Liver (tissue), 9 donors: ENCODE data around the gene SUPT5H. TPM values are rescaled to one million over a fixed set of nuclear protein-coding genes. Genes with fewer than 3 reads are reported as not detected.

ENCODE experiments used
- DNase-seq: peaks from one replicate; pipeline ENCODE4 v3.0.0-alpha.2; 2017; ENCODE audit warnings: low spot score
- H3K27ac ChIP-seq, 2 donors: one replicate each; pipeline ENCODE4 v1.7.0; 2013; ENCODE audit warnings: inconsistent platforms in 2 of 2, low read length in 2 of 2, control low read depth in 1 of 2, low read depth in 1 of 2, mild to moderate bottlenecking in 1 of 2
- H3K27me3 ChIP-seq, 4 donors: one replicate each; pipeline versions ENCODE4 v1.6.1 to v1.7.0; 2013; ENCODE audit warnings: low read length in 3 of 4, inconsistent platforms in 1 of 4, mild to moderate bottlenecking in 1 of 4, moderate library complexity in 1 of 4; ENCODE audit not compliant: control insufficient read depth in 4 of 4, insufficient read depth in 4 of 4
- H3K36me3 ChIP-seq, 4 donors: one replicate each; pipeline versions ENCODE4 v1.6.1 to v1.7.0; 2013; ENCODE audit warnings: low read length in 3 of 4, mild to moderate bottlenecking in 3 of 4, low read depth in 1 of 4, moderate library complexity in 1 of 4; ENCODE audit not compliant: control insufficient read depth in 4 of 4, insufficient read depth in 3 of 4
- H3K4me1 ChIP-seq, 4 donors: one replicate each; pipeline versions ENCODE4 v1.6.1 to v1.7.0; 2013; ENCODE audit warnings: low read length in 3 of 4, mild to moderate bottlenecking in 3 of 4, moderate library complexity in 1 of 4; ENCODE audit not compliant: control insufficient read depth in 4 of 4, insufficient read depth in 4 of 4
- H3K4me3 ChIP-seq, 3 donors: one replicate each; pipeline versions ENCODE4 v1.6.1 to v1.7.0; 2013; ENCODE audit warnings: low read length in 3 of 3, control low read depth in 1 of 3, low read depth in 1 of 3, mild to moderate bottlenecking in 1 of 3
- H3K9ac ChIP-seq, 2 donors: one replicate each; pipeline ENCODE4 v1.7.0; 2013; ENCODE audit warnings: low read length in 2 of 2, mild to moderate bottlenecking in 2 of 2, moderate library complexity in 2 of 2, control low read depth in 1 of 2, low read depth in 1 of 2
- H3K9me3 ChIP-seq, 4 donors: one replicate each; pipeline versions ENCODE4 v1.6.1 to v1.7.0; 2013; ENCODE audit warnings: low read length in 3 of 4; ENCODE audit not compliant: control insufficient read depth in 4 of 4
- EGR1 ChIP-seq, 2 donors: IDR thresholded peaks; 2 replicates each; pipeline ENCODE4 v1.6.1; 2016 to 2018; ENCODE audit warnings: antibody characterized with exemption in 2 of 2, low read depth in 2 of 2
- FOXA1 ChIP-seq: IDR thresholded peaks from 2 replicates; pipeline ENCODE4 v1.6.1; 2016; ENCODE audit warnings: antibody characterized with exemption
- FOXA2 ChIP-seq: IDR thresholded peaks from 2 replicates; pipeline ENCODE4 v1.6.1; 2016; ENCODE audit warnings: antibody characterized with exemption
- GABPA ChIP-seq, 2 donors: IDR thresholded peaks in 1 of 2; conservative IDR thresholded peaks in 1 of 2; 2 replicates each; pipeline ENCODE4 v1.6.1; 2016; ENCODE audit warnings: antibody characterized with exemption in 2 of 2, mild to moderate bottlenecking in 1 of 2, moderate library complexity in 1 of 2
- HNF4A ChIP-seq, 2 donors: conservative IDR thresholded peaks; 2 replicates each; pipeline ENCODE4 v1.6.1; 2016; ENCODE audit warnings: antibody characterized with exemption in 2 of 2, mild to moderate bottlenecking in 2 of 2
- HNF4G ChIP-seq: IDR thresholded peaks from 2 replicates; pipeline ENCODE4 v1.6.1; 2016; ENCODE audit warnings: antibody characterized with exemption
- JUND ChIP-seq, 2 donors: IDR thresholded peaks; 2 replicates each; pipeline ENCODE4 v1.6.1; 2016; ENCODE audit warnings: antibody characterized with exemption in 2 of 2
- MAX ChIP-seq: IDR thresholded peaks from 2 replicates; pipeline ENCODE4 v1.6.1; 2016; ENCODE audit warnings: antibody characterized with exemption
- NR2F2 ChIP-seq: IDR thresholded peaks from 2 replicates; pipeline ENCODE4 v1.6.1; 2016; ENCODE audit warnings: antibody characterized with exemption
- RAD21 ChIP-seq, 2 donors: IDR thresholded peaks; 2 replicates each; pipeline ENCODE4 v1.6.1; 2016; ENCODE audit warnings: antibody characterized with exemption in 2 of 2, mild to moderate bottlenecking in 2 of 2
- RXRA ChIP-seq, 2 donors: IDR thresholded peaks; 2 replicates each; pipeline ENCODE4 v1.6.1; 2017 to 2018; ENCODE audit warnings: antibody characterized with exemption in 2 of 2, mild to moderate bottlenecking in 1 of 2
- SP1 ChIP-seq: IDR thresholded peaks from 2 replicates; pipeline ENCODE4 v1.6.1; 2018; ENCODE audit warnings: antibody characterized with exemption, mild to moderate bottlenecking
- TAF1 ChIP-seq: conservative IDR thresholded peaks from 2 replicates; pipeline ENCODE4 v1.6.1; 2016; ENCODE audit warnings: antibody characterized with exemption, mild to moderate bottlenecking
- YY1 ChIP-seq: IDR thresholded peaks from 2 replicates; pipeline ENCODE4 v1.6.1; 2016; ENCODE audit warnings: antibody characterized with exemption, mild to moderate bottlenecking
- ZBTB33 ChIP-seq: IDR thresholded peaks from 2 replicates; pipeline ENCODE4 v1.6.1; 2016; ENCODE audit warnings: antibody characterized with exemption
- WGBS: extraction: QIAGEN DNeasy Blood & Tissue Kit; methylation state at CpG from one replicate; pipeline ENCODE4 v1.1.7; 2013; 5-methylcytosine and 5-hydroxymethylcytosine counted together
- polyA plus RNA-seq, 2 donors: library from polyadenylated mRNA; stranded (reverse) in 1 of 2; unstranded in 1 of 2; fragments of 200-250 nt in 1 of 2; fragments of >200 nt in 1 of 2; fragmentation: Nextera tagmentation in 1 of 2; extraction: Ambion mirVana in 1 of 2; gene quantifications; one replicate each; pipeline versions ENCODE4 v1.2.1 to v1.2.3, GENCODE V29; 2013 to 2015
- total RNA-seq, 2 donors: library from RNA; depleted of rRNA; stranded (reverse); fragments of >200 nt; gene quantifications; one replicate each; pipeline ENCODE4 v1.2.3, GENCODE V29; 2014
- TF ChIP-seq, protein P1 (sequence below): IDR thresholded peaks from 2 replicates; pipeline ENCODE4 v1.6.1; 2016; ENCODE audit warnings: antibody characterized with exemption, mild to moderate bottlenecking
- TF ChIP-seq, protein P2 (sequence below): IDR thresholded peaks from 2 replicates; pipeline ENCODE4 v1.6.1; 2016; ENCODE audit warnings: antibody characterized with exemption
- TF ChIP-seq, protein P3 (sequence below): fragments of 150-350 bp; IDR thresholded peaks from 2 replicates; pipeline ENCODE4 v1.5.1; 2017; ENCODE audit warnings: improper control_type of control experiment, low read depth, low read length; ENCODE audit not compliant: missing input control
- donor health status: healthy.
- donor health status: healthy.
- donor health status: healthy.
- donor health status: healthy.
- donor health status: healthy.

The SUPT5H gene
- total and polyA plus RNA-seq, 4 donors, result 19.3 to 52.5 (median 45.2) TPM

DNA sequence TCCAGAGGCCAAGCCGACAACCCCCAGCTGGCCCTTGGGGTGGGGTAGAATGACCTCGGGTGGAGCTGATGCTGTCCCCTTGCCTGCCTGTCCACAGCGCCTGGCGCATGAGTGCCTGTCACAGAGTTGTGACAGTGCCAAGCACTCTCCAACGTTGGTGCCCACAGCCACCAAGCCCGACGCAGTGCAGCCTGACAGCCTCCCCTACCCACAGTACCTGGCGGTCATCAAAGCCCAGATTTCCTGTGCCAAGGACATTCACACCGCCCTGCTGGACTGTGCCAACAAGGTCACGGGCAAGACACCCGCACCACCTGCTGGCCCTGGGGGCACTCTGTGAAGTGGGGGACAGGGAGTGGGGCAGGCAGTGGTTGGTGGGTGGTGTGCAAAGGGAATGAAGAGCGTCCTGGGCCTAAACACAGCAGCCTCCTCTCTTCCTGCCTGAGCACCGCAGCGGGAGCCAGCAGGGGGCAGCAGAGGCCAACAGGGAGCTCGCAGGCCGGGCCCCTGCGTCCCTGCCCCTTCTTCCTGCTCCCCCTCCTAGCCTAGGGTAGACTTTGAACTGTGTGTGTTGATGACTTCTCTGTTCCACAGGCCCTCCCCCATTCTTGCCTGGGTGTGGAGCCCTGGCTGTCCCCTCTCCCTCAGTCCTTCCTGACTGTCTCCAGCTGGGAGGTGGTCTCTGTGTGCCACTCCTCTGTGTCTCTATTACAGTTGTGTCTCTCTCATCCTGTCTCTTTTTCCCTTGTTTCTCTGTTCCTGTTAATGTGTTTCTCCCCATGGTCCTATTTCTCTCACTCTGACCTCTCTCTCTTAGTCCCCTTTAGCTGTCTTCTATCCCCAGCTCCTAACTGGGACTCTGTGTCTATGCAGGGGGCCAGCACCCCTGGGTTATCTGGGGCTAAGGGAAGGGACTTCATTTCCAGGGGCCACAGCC is 47.8 kb upstream of the SUPT5H start:
- 14% methylated on average over 17 of the region's 17 CpGs for WGBS
- Histone ChIP-seq H3K36me3 (peaks cover 0 to 11% (median 8%) of the 10 kb centered on the region in 4 donors), H3K4me1 (peaks cover 18 to 44% (median 32%) of the 10 kb centered on the region in 4 donors), H3K9ac (peak overlapping the region; percentile 72 to 83), H3K4me3 (peak overlapping the region in 1 of 3 donors; percentile 8), H3K27me3 (no peaks in the 10 kb centered on the region), H3K9me3 (no peaks in the 10 kb centered on the region), H3K27ac (peak overlapping the region; percentile 98)
- peak; percentile 94 for DNase-seq
- peak; percentile 71 to 78 for TF ChIP-seq JUND (IDR thresholded peaks at IDR 0.05)
- TF ChIP-seq RAD21 (IDR thresholded peaks at IDR 0.05), result peak; percentile 98 to 99
- peak; percentile 90 for TF ChIP-seq TAF1
- peak; percentile 62 for TF ChIP-seq FOXA1
- peak; percentile 96 for TF ChIP-seq HNF4G
- TF ChIP-seq MAX, result peak; percentile 79
- peak; percentile 43 for TF ChIP-seq YY1
- no peak for TF ChIP-seq ZBTB33
- TF ChIP-seq RXRA (IDR thresholded peaks at IDR 0.05), result peak; percentile 76 to 82
- TF ChIP-seq HNF4A (conservative IDR thresholded peaks at IDR 0.05), result peak; percentile 92
- peak; percentile 67 for TF ChIP-seq NR2F2
- TF ChIP-seq, protein P1, sequence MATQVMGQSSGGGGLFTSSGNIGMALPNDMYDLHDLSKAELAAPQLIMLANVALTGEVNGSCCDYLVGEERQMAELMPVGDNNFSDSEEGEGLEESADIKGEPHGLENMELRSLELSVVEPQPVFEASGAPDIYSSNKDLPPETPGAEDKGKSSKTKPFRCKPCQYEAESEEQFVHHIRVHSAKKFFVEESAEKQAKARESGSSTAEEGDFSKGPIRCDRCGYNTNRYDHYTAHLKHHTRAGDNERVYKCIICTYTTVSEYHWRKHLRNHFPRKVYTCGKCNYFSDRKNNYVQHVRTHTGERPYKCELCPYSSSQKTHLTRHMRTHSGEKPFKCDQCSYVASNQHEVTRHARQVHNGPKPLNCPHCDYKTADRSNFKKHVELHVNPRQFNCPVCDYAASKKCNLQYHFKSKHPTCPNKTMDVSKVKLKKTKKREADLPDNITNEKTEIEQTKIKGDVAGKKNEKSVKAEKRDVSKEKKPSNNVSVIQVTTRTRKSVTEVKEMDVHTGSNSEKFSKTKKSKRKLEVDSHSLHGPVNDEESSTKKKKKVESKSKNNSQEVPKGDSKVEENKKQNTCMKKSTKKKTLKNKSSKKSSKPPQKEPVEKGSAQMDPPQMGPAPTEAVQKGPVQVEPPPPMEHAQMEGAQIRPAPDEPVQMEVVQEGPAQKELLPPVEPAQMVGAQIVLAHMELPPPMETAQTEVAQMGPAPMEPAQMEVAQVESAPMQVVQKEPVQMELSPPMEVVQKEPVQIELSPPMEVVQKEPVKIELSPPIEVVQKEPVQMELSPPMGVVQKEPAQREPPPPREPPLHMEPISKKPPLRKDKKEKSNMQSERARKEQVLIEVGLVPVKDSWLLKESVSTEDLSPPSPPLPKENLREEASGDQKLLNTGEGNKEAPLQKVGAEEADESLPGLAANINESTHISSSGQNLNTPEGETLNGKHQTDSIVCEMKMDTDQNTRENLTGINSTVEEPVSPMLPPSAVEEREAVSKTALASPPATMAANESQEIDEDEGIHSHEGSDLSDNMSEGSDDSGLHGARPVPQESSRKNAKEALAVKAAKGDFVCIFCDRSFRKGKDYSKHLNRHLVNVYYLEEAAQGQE, result peak; percentile 92
- TF ChIP-seq EGR1 (IDR thresholded peaks at IDR 0.05; ENCODE audit: low read depth in 2 of 2), result peak in 1 of 2 donors; percentile 63
- TF ChIP-seq, protein P2, sequence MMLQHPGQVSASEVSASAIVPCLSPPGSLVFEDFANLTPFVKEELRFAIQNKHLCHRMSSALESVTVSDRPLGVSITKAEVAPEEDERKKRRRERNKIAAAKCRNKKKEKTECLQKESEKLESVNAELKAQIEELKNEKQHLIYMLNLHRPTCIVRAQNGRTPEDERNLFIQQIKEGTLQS, result peak; percentile 69
- TF ChIP-seq SP1, result peak; percentile 82
- peak; percentile 35 for TF ChIP-seq FOXA2
- peak in 1 of 2 donors; percentile 44 for TF ChIP-seq GABPA (IDR thresholded peaks at IDR 0.05 in 1 of 2, conservative IDR thresholded peaks at IDR 0.05 in 1 of 2)
- TF ChIP-seq, protein P3, sequence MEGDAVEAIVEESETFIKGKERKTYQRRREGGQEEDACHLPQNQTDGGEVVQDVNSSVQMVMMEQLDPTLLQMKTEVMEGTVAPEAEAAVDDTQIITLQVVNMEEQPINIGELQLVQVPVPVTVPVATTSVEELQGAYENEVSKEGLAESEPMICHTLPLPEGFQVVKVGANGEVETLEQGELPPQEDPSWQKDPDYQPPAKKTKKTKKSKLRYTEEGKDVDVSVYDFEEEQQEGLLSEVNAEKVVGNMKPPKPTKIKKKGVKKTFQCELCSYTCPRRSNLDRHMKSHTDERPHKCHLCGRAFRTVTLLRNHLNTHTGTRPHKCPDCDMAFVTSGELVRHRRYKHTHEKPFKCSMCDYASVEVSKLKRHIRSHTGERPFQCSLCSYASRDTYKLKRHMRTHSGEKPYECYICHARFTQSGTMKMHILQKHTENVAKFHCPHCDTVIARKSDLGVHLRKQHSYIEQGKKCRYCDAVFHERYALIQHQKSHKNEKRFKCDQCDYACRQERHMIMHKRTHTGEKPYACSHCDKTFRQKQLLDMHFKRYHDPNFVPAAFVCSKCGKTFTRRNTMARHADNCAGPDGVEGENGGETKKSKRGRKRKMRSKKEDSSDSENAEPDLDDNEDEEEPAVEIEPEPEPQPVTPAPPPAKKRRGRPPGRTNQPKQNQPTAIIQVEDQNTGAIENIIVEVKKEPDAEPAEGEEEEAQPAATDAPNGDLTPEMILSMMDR, result peak; percentile 99
